Left ventricle myocardium inferior (tissue), 1 donor: ENCODE measurements around the gene CDH4. TPM values are rescaled to one million over a fixed set of nuclear protein-coding genes. Genes with fewer than 3 reads are reported as not detected.

Experiments
- DNase-seq: peaks from one replicate; pipeline ENCODE4 v3.0.0-alpha.2; 2020
- H3K27ac ChIP-seq: fragments of 200-600 bp; replicated peaks from 2 replicates; pipeline ENCODE4 v1.8.0; 2021
- H3K27me3 ChIP-seq: fragments of 200-600 bp; 2 replicates; pipeline ENCODE4 v1.8.0; 2021; ENCODE audit warnings: low read depth
- H3K36me3 ChIP-seq: fragments of 200-600 bp; 2 replicates; pipeline ENCODE4 v1.8.0; 2021
- H3K4me1 ChIP-seq: fragments of 200-600 bp; 2 replicates; pipeline ENCODE4 v1.8.0; 2021
- H3K4me3 ChIP-seq: fragments of 200-600 bp; 2 replicates; pipeline ENCODE4 v1.8.0; 2021; ENCODE audit warnings: mild to moderate bottlenecking, moderate library complexity
- H3K9me3 ChIP-seq: fragments of 200-600 bp; replicated peaks from 2 replicates; pipeline ENCODE4 v1.8.0; 2021
- CTCF ChIP-seq: fragments of 200-600 bp; IDR thresholded peaks from 2 replicates; pipeline ENCODE4 v1.8.0; 2021; ENCODE audit warnings: antibody characterized with exemption, mild to moderate bottlenecking, borderline replicate concordance
- intact Hi-C: fragments of 100-400 bp; cut with micrococcal nuclease; formaldehyde crosslinking; loops from one replicate; pipeline ENCODE4 v1.11.0; 2022
- total RNA-seq: library from RNA; stranded (reverse); fragmentation: NEBNext Ultra II Directional; extraction: Animal tissue kit (Norgen Biotek cat#: 25700); gene quantifications from one replicate; pipeline ENCODE4 v1.2.1, GENCODE V29; 2021
- donor health status: DM: no; HTN: yes; CAD: no; lungs with severe emphysema.

CDH4 gene
- total RNA-seq, 1 donor from 2014 or later = 0.05 TPM

- H3K36me3 ChIP-seq = no peaks in the 10 kb centered on the region
- peaks cover 38% of the 10 kb centered on the region for H3K27me3 ChIP-seq
- H3K9me3 ChIP-seq = peaks cover 6% of the 10 kb centered on the region
- TF ChIP-seq CTCF = no peak
- intact Hi-C loops = no loop called here
- no peak for DNase-seq
- H3K4me1 ChIP-seq = no peaks in the 10 kb centered on the region
- no peak overlapping the region for H3K27ac ChIP-seq
- H3K4me3 ChIP-seq = no peak overlapping the region
Observed at GRCh38 chr20:61419501-61419900, 167.4 kb downstream of the CDH4 start.

GRCh38 chr20:61420056-61420455 is 168.0 kb downstream of the CDH4 start:
- no peak for DNase-seq
- Histone ChIP-seq H3K4me1 (no peaks in the 10 kb centered on the region), H3K4me3 (no peak overlapping the region), H3K27me3 (peaks cover 33% of the 10 kb centered on the region), H3K9me3 (peaks cover 6% of the 10 kb centered on the region), H3K36me3 (no peaks in the 10 kb centered on the region), H3K27ac (no peak overlapping the region)
- intact Hi-C loops = no loop called here
- no peak for TF ChIP-seq CTCF

GRCh38 chr20:61420781-61421180 is 168.7 kb downstream of the CDH4 start:
- intact Hi-C loops = no loop called here

GRCh38 chr20:61422636-61423425 is 170.8 kb downstream of the CDH4 start:
- no peak for TF ChIP-seq CTCF
- Histone ChIP-seq H3K4me3 (no peak overlapping the region), H3K27ac (no peak overlapping the region), H3K27me3 (peaks cover 58% of the 10 kb centered on the region), H3K4me1 (no peaks in the 10 kb centered on the region), H3K36me3 (no peaks in the 10 kb centered on the region), H3K9me3 (peaks cover 6% of the 10 kb centered on the region)
- intact Hi-C loops = no loop called here
- DNase-seq = no peak

More at GRCh38 chr20:61420781-61421180, 168.7 kb downstream of the CDH4 start:
- no peaks in the 10 kb centered on the region for H3K4me1 ChIP-seq
- no peak for TF ChIP-seq CTCF
- H3K27ac ChIP-seq = no peak overlapping the region
- peaks cover 40% of the 10 kb centered on the region for H3K27me3 ChIP-seq
- H3K4me3 ChIP-seq = no peak overlapping the region
- no peak for DNase-seq
- peaks cover 6% of the 10 kb centered on the region for H3K9me3 ChIP-seq
- H3K36me3 ChIP-seq = no peaks in the 10 kb centered on the region

- intact Hi-C loops = no loop called here
- Histone ChIP-seq H3K9me3 (peaks cover 6% of the 10 kb centered on the region), H3K27me3 (peaks cover 58% of the 10 kb centered on the region), H3K4me3 (no peak overlapping the region), H3K36me3 (no peaks in the 10 kb centered on the region), H3K27ac (no peak overlapping the region), H3K4me1 (no peaks in the 10 kb centered on the region)
- no peak for TF ChIP-seq CTCF
- DNase-seq = no peak
Observed at GRCh38 chr20:61424011-61424627, 172.1 kb downstream of the CDH4 start.
